OCI-LY3 (cell line): Measurements from ENCODE around the gene CEBPE.

Source experiments
- CTCF ChIP-seq: fragments of 200-600, 300-600 bp; sonication (generic); IDR thresholded peaks from 2 replicates; pipeline ENCODE4 v1.5.1; 2014; ENCODE audit warnings: antibody characterized with exemption, low read length, low read depth
- EZH2phosphoT487 ChIP-seq: fragments of 200-600 bp; shearing (Covaris generic); IDR thresholded peaks from 2 replicates; pipeline ENCODE4 v1.6.1; 2018; ENCODE audit warnings: antibody characterized with exemption, mixed run types, low read depth

- no peak for TF ChIP-seq CTCF
- no peak for TF ChIP-seq EZH2phosphoT487
These were observed 43.0 kb upstream of the CEBPE start for GRCh38 chr14:23162005-23162404.
